Measurements from ENCODE around the gene PPP1R9B. TPM values are rescaled to one million over a fixed set of nuclear protein-coding genes. Genes with fewer than 3 reads are reported as not detected.

The PPP1R9B gene
- total RNA-seq, 1 experiment from 2014 or later, result 23.0 TPM

GRCh38 chr17:50192144-50192617 lies 41.7 kb upstream of the PPP1R9B start:
- no CpG with 5 or more reads among the region's 4 CpGs for WGBS (ENCODE audit: extremely low coverage, insufficient read length, low lambda C conversion rate)
- Histone ChIP-seq H3K27ac (ENCODE audit: insufficient read length, low read depth, low read length) (no peak overlapping the region), H3T11ph (ENCODE audit: low read length) (no peak overlapping the region), H3K23me2 (ENCODE audit: insufficient read length, low read depth, low read length, poor library complexity, severe bottlenecking) (no peaks in the 10 kb centered on the region), H3K4me2 (ENCODE audit: insufficient read depth, insufficient read length, low read length) (no peak overlapping the region), H2BK15ac (ENCODE audit: low read depth, low read length) (no peak overlapping the region), H2BK20ac (ENCODE audit: low read depth, low read length, poor library complexity, severe bottlenecking) (no peak overlapping the region), H2BK5ac (ENCODE audit: insufficient read length, low read length) (no peak overlapping the region), H3K9me3 (ENCODE audit: control insufficient read depth, low read depth, low read length) (no peaks in the 10 kb centered on the region), H3K14ac (ENCODE audit: insufficient read depth, low read length) (no peak overlapping the region), H2AFZ (ENCODE audit: low read length) (no peak overlapping the region), H2BK120ac (ENCODE audit: low read depth, low read length, poor library complexity, severe bottlenecking) (no peak overlapping the region), H2AK5ac (ENCODE audit: insufficient read length, low read length) (no peak overlapping the region), H4K8ac (replicated peaks; ENCODE audit: insufficient read length, low read depth, low read length) (no peak overlapping the region), H3K56ac (ENCODE audit: insufficient read length, low read depth, low read length) (no peak overlapping the region), H3K23ac (ENCODE audit: insufficient read length, low read depth, low read length) (no peak overlapping the region), H3K18ac (ENCODE audit: insufficient read length, low read depth, low read length) (no peak overlapping the region), H2BK12ac (ENCODE audit: insufficient read length, low read depth, low read length) (no peak overlapping the region), H3K4me1 (ENCODE audit: insufficient read depth, low read length) (no peaks in the 10 kb centered on the region), H3K79me2 (ENCODE audit: insufficient read depth, low read length) (no peaks in the 10 kb centered on the region), H3K4ac (ENCODE audit: low read depth, low read length) (no peak overlapping the region), H4K20me1 (ENCODE audit: control insufficient read depth, insufficient read depth, insufficient read length) (no peaks in the 10 kb centered on the region), H3K79me1 (ENCODE audit: insufficient read depth, low read depth, low read length, poor library complexity, severe bottlenecking) (no peaks in the 10 kb centered on the region), H4K91ac (ENCODE audit: insufficient read length, low read depth, low read length) (no peak overlapping the region), H3K9ac (ENCODE audit: extremely low read depth, insufficient read length, low read length) (no peak overlapping the region), H3K27me3 (ENCODE audit: insufficient read depth, low read length) (no peaks in the 10 kb centered on the region), H4K5ac (ENCODE audit: insufficient read length, low read depth, low read length) (no peak overlapping the region)
- H3K27ac Mint-ChIP-seq, result no peak overlapping the region
- H3K27me3 Mint-ChIP-seq (ENCODE audit: low read depth), result no peaks in the 10 kb centered on the region
- peaks cover 5 to 85% (median 73%) of the 10 kb centered on the region in 3 experiments; a peak in 6 of 7 replicates for H3K36me3 Mint-ChIP-seq (ENCODE audit: insufficient read depth in 1 of 3, low read depth in 3 of 3)
- TF ChIP-seq, protein P1, sequence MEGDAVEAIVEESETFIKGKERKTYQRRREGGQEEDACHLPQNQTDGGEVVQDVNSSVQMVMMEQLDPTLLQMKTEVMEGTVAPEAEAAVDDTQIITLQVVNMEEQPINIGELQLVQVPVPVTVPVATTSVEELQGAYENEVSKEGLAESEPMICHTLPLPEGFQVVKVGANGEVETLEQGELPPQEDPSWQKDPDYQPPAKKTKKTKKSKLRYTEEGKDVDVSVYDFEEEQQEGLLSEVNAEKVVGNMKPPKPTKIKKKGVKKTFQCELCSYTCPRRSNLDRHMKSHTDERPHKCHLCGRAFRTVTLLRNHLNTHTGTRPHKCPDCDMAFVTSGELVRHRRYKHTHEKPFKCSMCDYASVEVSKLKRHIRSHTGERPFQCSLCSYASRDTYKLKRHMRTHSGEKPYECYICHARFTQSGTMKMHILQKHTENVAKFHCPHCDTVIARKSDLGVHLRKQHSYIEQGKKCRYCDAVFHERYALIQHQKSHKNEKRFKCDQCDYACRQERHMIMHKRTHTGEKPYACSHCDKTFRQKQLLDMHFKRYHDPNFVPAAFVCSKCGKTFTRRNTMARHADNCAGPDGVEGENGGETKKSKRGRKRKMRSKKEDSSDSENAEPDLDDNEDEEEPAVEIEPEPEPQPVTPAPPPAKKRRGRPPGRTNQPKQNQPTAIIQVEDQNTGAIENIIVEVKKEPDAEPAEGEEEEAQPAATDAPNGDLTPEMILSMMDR (conservative IDR thresholded peaks at IDR 0.05), result no peak
- H3K4me3 Mint-ChIP-seq, result no peak overlapping the region
- H3K4me1 Mint-ChIP-seq, result no peaks in the 10 kb centered on the region
- no peak for DNase-seq
- H3K9me3 Mint-ChIP-seq, result no peaks in the 10 kb centered on the region
